ENCODE data around the gene DCBLD1. TPM values are rescaled to one million over a fixed set of nuclear protein-coding genes. Genes with fewer than 3 reads are reported as not detected.

DCBLD1 gene
- total RNA-seq, 1 donor from 2014 or later: 19.5 TPM

- Histone ChIP-seq H3K36me3 (no peaks in the 10 kb centered on the region), H3K27me3 (no peaks in the 10 kb centered on the region), H3K9me3 (no peaks in the 10 kb centered on the region), H3K27ac (peak overlapping the region; percentile 40), H3K4me3 (no peak overlapping the region), H3K4me1 (peaks cover 42% of the 10 kb centered on the region)
- TF ChIP-seq, protein P1, sequence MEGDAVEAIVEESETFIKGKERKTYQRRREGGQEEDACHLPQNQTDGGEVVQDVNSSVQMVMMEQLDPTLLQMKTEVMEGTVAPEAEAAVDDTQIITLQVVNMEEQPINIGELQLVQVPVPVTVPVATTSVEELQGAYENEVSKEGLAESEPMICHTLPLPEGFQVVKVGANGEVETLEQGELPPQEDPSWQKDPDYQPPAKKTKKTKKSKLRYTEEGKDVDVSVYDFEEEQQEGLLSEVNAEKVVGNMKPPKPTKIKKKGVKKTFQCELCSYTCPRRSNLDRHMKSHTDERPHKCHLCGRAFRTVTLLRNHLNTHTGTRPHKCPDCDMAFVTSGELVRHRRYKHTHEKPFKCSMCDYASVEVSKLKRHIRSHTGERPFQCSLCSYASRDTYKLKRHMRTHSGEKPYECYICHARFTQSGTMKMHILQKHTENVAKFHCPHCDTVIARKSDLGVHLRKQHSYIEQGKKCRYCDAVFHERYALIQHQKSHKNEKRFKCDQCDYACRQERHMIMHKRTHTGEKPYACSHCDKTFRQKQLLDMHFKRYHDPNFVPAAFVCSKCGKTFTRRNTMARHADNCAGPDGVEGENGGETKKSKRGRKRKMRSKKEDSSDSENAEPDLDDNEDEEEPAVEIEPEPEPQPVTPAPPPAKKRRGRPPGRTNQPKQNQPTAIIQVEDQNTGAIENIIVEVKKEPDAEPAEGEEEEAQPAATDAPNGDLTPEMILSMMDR (IDR thresholded peaks at IDR 0.05): no peak
- no peak for ATAC-seq
- no peak for DNase-seq
- intact Hi-C loops (cut with DNase I): no loop called here
Observed at GRCh38 chr6:117494694-117495318, 12.3 kb downstream of the DCBLD1 start.

DNA sequence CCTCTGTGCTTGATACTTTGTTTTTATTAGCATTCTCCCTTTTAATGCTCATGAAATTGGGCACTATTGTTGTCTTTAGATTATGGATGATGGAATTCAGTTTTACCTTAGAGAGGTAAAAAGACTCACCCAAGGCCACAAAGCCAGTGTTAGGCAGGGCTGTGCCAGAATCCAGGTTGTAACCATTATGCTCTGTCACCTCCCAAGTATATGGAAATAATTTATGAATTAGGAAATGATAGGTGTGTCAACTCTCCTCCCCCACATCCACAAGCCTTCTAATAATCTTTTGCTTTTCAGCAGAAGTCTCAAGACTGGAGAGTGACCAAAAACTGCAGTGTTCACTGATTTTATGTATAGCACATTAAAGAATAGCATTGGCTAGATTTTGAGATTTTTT is 13.0 kb downstream of the DCBLD1 start:
- Histone ChIP-seq H3K4me3 (no peak overlapping the region), H3K9me3 (no peaks in the 10 kb centered on the region), H3K27me3 (no peaks in the 10 kb centered on the region), H3K4me1 (peaks cover 42% of the 10 kb centered on the region), H3K27ac (no peak overlapping the region), H3K36me3 (no peaks in the 10 kb centered on the region)
- TF ChIP-seq, protein P1 (IDR thresholded peaks at IDR 0.05): no peak
- DNase-seq (no peak), ATAC-seq (no peak)
- intact Hi-C loops (cut with DNase I): no loop called here

- TF ChIP-seq, protein P1 (IDR thresholded peaks at IDR 0.05): no peak
- H3K4me3 ChIP-seq: no peak overlapping the region
- H3K27ac ChIP-seq: peak overlapping the region; percentile 14
- no peaks in the 10 kb centered on the region for H3K9me3 ChIP-seq
- H3K4me1 ChIP-seq: peaks cover 42% of the 10 kb centered on the region
- H3K27me3 ChIP-seq: no peaks in the 10 kb centered on the region
- H3K36me3 ChIP-seq: no peaks in the 10 kb centered on the region
- DNase-seq (no peak), ATAC-seq (no peak)
- intact Hi-C loops (cut with DNase I): no loop called here
Observed at GRCh38 chr6:117495869-117496268, 13.4 kb downstream of the DCBLD1 start.

DNA sequence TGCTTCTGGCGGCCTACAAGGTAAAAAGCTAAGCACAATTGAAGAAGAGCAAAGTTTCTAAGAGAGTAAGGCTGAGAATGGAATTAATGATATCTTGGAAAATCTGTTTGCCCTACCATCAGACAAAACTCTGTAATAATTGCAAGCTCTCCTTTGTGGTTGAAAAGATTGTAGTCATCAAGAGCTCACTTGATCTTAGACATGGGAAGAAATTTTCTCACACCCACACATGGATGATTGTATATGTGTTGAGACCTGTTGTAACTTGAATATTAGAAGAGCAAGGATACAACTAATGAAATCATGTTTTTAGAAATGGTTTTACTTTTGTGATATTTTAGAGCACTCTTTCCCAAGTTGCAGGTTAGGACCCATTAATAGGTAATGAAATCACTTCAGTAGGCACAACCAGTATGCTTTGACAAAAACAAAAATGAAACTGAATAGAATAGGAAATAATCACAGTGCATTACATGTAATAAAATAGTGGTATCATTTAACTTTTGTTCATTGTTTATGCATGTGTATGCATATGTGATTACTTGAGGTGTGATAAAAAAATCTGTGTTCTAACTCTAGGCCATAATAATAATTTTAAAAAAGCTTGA is 14.0 kb downstream of the DCBLD1 start:
- Histone ChIP-seq H3K27me3 (no peaks in the 10 kb centered on the region), H3K4me1 (peaks cover 42% of the 10 kb centered on the region), H3K9me3 (no peaks in the 10 kb centered on the region), H3K4me3 (no peak overlapping the region), H3K27ac (peak overlapping the region; percentile 14), H3K36me3 (no peaks in the 10 kb centered on the region)
- ATAC-seq: no peak
- TF ChIP-seq, protein P1 (IDR thresholded peaks at IDR 0.05): no peak
- intact Hi-C loops (cut with DNase I): no loop called here
- DNase-seq: no peak

- H3K27ac ChIP-seq: no peak overlapping the region
- no peak for DNase-seq
- no peak for ATAC-seq
- no peak overlapping the region for H3K4me3 ChIP-seq
- intact Hi-C loops (cut with DNase I): no loop called here
- no peaks in the 10 kb centered on the region for H3K9me3 ChIP-seq
- TF ChIP-seq, protein P1 (IDR thresholded peaks at IDR 0.05): no peak
- no peaks in the 10 kb centered on the region for H3K36me3 ChIP-seq
- H3K27me3 ChIP-seq: no peaks in the 10 kb centered on the region
- peaks cover 42% of the 10 kb centered on the region for H3K4me1 ChIP-seq
Observed at GRCh38 chr6:117497237-117497636, 14.8 kb downstream of the DCBLD1 start.
